NOMO-1 (cell line): ENCODE measurements around the gene HADHA.

Experiments
- DNase-seq, 2 experiments: peaks; one replicate each; lab custom pipeline; 2025; ENCODE audit not compliant: unreplicated experiment in 2 of 2; lab: John Stamatoyannopoulos, UW

Gene HADHA

DNA sequence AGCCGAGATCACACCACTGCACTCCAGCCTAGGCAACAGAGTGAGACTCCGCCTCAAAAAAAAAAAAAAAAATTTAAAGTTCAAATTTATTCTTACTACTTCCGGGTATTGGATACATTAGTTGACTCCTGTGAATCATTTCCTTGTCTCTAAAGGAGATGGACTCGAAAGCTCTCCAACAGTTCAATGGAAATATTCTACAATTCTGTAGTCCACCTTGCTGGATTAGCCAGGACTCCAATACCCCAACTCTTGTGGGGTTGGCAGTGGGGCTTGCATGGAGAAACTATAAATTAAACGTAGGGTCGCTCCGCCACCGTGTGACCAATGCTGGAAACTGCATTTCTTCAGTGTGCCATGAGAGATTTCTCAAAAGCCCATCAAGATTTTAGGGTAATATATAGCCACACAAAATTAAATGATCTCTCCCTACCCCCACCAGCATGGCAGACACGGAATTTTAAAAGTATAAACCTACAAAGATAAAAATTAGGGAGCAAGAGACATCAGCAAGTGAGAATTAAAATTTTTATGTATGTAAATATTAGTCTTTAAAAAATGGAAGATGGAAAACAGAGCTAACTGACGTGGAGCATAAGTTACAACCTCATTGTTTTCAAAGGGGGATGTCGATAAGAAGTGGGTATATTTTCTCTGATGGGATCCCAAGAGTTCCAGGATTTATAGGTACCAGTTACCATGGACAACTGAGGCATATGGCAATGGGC, 99.3 kb downstream of the HADHA start:
- DNase-seq = peak; percentile 30 to 65

DNA sequence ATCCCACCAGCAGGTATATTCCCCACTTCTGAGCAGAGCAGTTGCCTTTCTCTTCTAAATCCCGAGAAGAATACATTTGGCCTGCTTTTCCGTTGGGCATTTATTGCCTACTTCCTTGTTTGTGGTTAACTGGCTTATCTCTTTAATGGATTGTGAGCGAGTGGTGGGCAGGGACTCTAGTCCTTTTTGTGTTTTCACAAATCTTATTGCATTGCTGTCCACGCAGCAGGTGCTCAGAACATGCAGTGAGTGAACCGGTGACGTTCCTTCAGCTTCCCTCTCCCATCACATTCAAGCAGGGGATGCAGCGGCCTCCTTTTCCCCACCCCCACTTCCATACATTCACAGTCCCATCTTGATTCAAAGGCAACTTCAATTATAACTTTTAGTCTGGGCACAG, 100.4 kb downstream of the HADHA start:
- DNase-seq = peak; percentile 47 to 52

GRCh38 chr2:26141145-26141769, 103.2 kb downstream of the HADHA start:
- no peak for DNase-seq
